HEK293 (cell line): Measurements from ENCODE around the gene ANKRD53.

ENCODE experiments used
- MYNN ChIP-seq: fragments of 450-650 bp; formaldehyde crosslinking; IDR thresholded peaks from 2 replicates; pipeline ENCODE4 v1.5.1; 2016; ENCODE audit warnings: missing biosample characterization, missing genetic modification characterization, borderline replicate concordance
- PRDM1 ChIP-seq: fragments of 450-650 bp; formaldehyde crosslinking; IDR thresholded peaks from 2 replicates; pipeline ENCODE4; 2016; ENCODE audit warnings: missing biosample characterization, missing genetic modification characterization
- ZNF155 ChIP-seq: fragments of 450-650 bp; formaldehyde crosslinking; IDR thresholded peaks from 2 replicates; pipeline ENCODE4 v1.5.1; 2016; ENCODE audit warnings: missing biosample characterization, missing genetic modification characterization
- ZNF394 ChIP-seq: fragments of 450-650 bp; formaldehyde crosslinking; IDR thresholded peaks from 2 replicates; pipeline ENCODE4 v1.5.1; 2016; ENCODE audit warnings: missing biosample characterization, missing genetic modification characterization, mild to moderate bottlenecking, moderate library complexity, borderline replicate concordance
- ZNF433 ChIP-seq: fragments of 450-650 bp; formaldehyde crosslinking; IDR thresholded peaks from 2 replicates; pipeline ENCODE4 v1.5.1; 2016; ENCODE audit warnings: missing biosample characterization, missing genetic modification characterization, low read depth
- ZXDB ChIP-seq: fragments of 450-650 bp; formaldehyde crosslinking; IDR thresholded peaks from 2 replicates; pipeline ENCODE4 v1.5.1; 2016; ENCODE audit warnings: missing biosample characterization, missing genetic modification characterization
- TF ChIP-seq, protein P1 (sequence below): fragments of 450-650 bp; formaldehyde crosslinking; IDR thresholded peaks from 2 replicates; pipeline ENCODE4 v1.5.1; 2016; ENCODE audit warnings: missing biosample characterization, missing genetic modification characterization
- TF ChIP-seq, protein P2 (sequence below): fragments of 450-650 bp; formaldehyde crosslinking; conservative IDR thresholded peaks from 2 replicates; pipeline ENCODE4 v1.5.1; 2016; ENCODE audit warnings: low read depth, missing biosample characterization, missing genetic modification characterization
- TF ChIP-seq, protein P3 (sequence below): fragments of 450-650 bp; formaldehyde crosslinking; IDR thresholded peaks from 2 replicates; pipeline ENCODE4 v1.5.1; 2016; ENCODE audit warnings: missing biosample characterization, missing genetic modification characterization
- TF ChIP-seq, protein P4 (sequence below): fragments of 450-650 bp; formaldehyde crosslinking; IDR thresholded peaks from 2 replicates; pipeline ENCODE4; 2016; ENCODE audit warnings: missing biosample characterization, missing genetic modification characterization
- TF ChIP-seq, protein P5 (sequence below): fragments of 450-650 bp; formaldehyde crosslinking; IDR thresholded peaks from 2 replicates; pipeline ENCODE4 v1.5.1; 2016; ENCODE audit warnings: missing biosample characterization, missing genetic modification characterization, low read depth

Gene ANKRD53

DNA sequence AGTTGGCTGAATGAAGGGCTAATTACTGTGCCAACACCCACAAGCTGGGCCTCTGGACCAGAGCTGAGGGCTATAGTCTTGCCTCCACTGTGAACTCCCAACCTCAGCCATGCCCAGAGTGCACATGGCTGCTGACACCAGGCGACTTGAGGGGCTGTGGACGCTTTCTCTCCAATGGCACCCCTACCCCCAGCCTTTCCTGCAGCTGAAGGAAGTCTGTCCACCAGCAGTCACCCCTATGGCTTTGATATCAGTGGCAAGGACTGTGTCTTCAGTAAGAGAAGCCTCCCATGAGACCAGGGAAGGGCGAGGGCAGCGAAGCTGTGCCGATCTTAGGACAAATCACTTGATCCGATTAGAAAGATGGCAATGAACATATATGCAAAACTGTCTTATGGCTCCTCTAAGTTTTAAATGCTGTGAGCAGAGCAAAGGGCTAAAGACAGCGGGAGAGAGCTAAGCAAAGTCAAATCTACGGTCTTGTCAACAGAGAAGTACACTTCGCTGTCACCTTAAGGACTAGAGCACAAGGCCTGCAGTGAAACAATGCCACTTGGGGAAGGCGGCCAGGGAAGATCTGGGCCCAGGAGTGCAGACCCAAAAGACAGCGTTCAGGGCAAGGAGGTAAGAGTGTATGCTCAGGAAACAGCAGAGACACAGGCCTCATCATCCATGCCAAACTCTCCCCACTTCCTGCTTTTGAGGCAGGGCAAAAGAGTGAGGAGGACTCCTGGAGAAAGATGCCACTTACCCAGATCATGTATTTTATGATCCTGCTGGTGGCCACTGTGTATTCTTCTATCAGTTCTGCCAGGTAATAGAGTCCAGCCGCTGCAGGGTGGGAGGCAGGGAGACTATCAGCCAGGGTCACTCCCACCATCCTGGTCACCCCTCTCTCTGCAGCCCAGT is 14.8 kb downstream of the ANKRD53 start (continued):
- TF ChIP-seq, protein P1, sequence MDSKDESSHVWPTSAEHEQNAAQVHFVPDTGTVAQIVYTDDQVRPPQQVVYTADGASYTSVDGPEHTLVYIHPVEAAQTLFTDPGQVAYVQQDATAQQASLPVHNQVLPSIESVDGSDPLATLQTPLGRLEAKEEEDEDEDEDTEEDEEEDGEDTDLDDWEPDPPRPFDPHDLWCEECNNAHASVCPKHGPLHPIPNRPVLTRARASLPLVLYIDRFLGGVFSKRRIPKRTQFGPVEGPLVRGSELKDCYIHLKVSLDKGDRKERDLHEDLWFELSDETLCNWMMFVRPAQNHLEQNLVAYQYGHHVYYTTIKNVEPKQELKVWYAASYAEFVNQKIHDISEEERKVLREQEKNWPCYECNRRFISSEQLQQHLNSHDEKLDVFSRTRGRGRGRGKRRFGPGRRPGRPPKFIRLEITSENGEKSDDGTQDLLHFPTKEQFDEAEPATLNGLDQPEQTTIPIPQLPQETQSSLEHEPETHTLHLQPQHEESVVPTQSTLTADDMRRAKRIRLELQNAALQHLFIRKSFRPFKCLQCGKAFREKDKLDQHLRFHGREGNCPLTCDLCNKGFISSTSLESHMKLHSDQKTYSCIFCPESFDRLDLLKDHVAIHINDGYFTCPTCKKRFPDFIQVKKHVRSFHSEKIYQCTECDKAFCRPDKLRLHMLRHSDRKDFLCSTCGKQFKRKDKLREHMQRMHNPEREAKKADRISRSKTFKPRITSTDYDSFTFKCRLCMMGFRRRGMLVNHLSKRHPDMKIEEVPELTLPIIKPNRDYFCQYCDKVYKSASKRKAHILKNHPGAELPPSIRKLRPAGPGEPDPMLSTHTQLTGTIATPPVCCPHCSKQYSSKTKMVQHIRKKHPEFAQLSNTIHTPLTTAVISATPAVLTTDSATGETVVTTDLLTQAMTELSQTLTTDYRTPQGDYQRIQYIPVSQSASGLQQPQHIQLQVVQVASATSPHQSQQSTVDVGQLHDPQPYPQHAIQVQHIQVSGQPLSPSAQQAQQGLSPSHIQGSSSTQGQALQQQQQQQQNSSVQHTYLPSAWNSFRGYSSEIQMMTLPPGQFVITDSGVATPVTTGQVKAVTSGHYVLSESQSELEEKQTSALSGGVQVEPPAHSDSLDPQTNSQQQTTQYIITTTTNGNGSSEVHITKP (tag by site-specific recombination): no peak
- TF ChIP-seq ZNF433 (tag by site-specific recombination) (no peak), ZNF394 (tag by site-specific recombination) (no peak), ZNF155 (no peak), ZXDB (no peak), PRDM1 (tag by site-specific recombination) (no peak), MYNN (tag by site-specific recombination) (no peak)
- TF ChIP-seq, protein P2, sequence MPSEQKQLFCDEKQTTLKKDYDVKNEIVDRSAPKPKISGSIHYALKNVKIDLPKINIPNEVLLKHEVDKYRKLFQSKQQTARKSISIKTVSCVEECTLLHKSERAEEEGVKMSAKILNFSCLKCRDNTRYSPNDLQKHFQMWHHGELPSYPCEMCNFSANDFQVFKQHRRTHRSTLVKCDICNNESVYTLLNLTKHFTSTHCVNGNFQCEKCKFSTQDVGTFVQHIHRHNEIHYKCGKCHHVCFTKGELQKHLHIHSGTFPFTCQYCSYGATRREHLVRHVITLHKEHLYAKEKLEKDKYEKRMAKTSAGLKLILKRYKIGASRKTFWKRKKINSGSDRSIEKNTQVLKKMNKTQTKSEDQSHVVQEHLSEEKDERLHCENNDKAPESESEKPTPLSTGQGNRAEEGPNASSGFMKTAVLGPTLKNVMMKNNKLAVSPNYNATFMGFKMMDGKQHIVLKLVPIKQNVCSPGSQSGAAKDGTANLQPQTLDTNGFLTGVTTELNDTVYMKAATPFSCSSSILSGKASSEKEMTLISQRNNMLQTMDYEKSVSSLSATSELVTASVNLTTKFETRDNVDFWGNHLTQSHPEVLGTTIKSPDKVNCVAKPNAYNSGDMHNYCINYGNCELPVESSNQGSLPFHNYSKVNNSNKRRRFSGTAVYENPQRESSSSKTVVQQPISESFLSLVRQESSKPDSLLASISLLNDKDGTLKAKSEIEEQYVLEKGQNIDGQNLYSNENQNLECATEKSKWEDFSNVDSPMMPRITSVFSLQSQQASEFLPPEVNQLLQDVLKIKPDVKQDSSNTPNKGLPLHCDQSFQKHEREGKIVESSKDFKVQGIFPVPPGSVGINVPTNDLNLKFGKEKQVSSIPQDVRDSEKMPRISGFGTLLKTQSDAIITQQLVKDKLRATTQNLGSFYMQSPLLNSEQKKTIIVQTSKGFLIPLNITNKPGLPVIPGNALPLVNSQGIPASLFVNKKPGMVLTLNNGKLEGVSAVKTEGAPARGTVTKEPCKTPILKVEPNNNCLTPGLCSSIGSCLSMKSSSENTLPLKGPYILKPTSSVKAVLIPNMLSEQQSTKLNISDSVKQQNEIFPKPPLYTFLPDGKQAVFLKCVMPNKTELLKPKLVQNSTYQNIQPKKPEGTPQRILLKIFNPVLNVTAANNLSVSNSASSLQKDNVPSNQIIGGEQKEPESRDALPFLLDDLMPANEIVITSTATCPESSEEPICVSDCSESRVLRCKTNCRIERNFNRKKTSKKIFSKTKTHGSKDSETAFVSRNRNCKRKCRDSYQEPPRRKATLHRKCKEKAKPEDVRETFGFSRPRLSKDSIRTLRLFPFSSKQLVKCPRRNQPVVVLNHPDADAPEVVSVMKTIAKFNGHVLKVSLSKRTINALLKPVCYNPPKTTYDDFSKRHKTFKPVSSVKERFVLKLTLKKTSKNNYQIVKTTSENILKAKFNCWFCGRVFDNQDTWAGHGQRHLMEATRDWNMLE: no peak
- TF ChIP-seq, protein P3, sequence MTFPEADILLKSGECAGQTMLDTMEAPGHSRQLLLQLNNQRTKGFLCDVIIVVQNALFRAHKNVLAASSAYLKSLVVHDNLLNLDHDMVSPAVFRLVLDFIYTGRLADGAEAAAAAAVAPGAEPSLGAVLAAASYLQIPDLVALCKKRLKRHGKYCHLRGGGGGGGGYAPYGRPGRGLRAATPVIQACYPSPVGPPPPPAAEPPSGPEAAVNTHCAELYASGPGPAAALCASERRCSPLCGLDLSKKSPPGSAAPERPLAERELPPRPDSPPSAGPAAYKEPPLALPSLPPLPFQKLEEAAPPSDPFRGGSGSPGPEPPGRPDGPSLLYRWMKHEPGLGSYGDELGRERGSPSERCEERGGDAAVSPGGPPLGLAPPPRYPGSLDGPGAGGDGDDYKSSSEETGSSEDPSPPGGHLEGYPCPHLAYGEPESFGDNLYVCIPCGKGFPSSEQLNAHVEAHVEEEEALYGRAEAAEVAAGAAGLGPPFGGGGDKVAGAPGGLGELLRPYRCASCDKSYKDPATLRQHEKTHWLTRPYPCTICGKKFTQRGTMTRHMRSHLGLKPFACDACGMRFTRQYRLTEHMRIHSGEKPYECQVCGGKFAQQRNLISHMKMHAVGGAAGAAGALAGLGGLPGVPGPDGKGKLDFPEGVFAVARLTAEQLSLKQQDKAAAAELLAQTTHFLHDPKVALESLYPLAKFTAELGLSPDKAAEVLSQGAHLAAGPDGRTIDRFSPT (tag by site-specific recombination): no peak
- TF ChIP-seq, protein P4, sequence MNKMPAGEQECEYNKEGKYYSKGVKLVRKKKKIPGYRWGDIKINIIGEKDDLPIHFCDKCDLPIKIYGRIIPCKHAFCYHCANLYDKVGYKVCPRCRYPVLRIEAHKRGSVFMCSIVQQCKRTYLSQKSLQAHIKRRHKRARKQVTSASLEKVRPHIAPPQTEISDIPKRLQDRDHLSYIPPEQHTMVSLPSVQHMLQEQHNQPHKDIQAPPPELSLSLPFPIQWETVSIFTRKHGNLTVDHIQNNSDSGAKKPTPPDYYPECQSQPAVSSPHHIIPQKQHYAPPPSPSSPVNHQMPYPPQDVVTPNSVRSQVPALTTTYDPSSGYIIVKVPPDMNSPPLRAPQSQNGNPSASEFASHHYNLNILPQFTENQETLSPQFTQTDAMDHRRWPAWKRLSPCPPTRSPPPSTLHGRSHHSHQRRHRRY (tag by site-specific recombination): no peak
- TF ChIP-seq, protein P5, sequence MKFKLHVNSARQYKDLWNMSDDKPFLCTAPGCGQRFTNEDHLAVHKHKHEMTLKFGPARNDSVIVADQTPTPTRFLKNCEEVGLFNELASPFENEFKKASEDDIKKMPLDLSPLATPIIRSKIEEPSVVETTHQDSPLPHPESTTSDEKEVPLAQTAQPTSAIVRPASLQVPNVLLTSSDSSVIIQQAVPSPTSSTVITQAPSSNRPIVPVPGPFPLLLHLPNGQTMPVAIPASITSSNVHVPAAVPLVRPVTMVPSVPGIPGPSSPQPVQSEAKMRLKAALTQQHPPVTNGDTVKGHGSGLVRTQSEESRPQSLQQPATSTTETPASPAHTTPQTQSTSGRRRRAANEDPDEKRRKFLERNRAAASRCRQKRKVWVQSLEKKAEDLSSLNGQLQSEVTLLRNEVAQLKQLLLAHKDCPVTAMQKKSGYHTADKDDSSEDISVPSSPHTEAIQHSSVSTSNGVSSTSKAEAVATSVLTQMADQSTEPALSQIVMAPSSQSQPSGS (tag by site-specific recombination): no peak
